Skeletal muscle satellite cell (primary cell): Measurements from ENCODE around the gene GCSH.

Experiments used
- H3K27me3 ChIP-seq: 2 replicates; pipeline ENCODE4 v1.7.0; 2013; ENCODE audit warnings: low read length; ENCODE audit not compliant: control insufficient read depth, insufficient read depth
- H3K36me3 ChIP-seq: 2 replicates; pipeline ENCODE4 v1.7.0; 2013; ENCODE audit warnings: mild to moderate bottlenecking, control low read depth, low read length; ENCODE audit not compliant: insufficient read depth
- H3K4me1 ChIP-seq: 2 replicates; pipeline ENCODE4 v1.7.0; 2013; ENCODE audit warnings: low read length; ENCODE audit not compliant: control insufficient read depth, insufficient read depth
- H3K4me2 ChIP-seq: 2 replicates; pipeline ENCODE4 v1.7.0; 2013; ENCODE audit warnings: mild to moderate bottlenecking, low read length
- H3K4me3 ChIP-seq: 2 replicates; pipeline ENCODE4 v1.7.0; 2013; ENCODE audit warnings: low read length
- H3K9ac ChIP-seq: 2 replicates; pipeline ENCODE4 v1.7.0; 2013; ENCODE audit warnings: mild to moderate bottlenecking, low read depth, low read length, moderate library complexity
- H3K9me3 ChIP-seq: replicated peaks from 2 replicates; pipeline ENCODE4 v1.7.0; 2013; ENCODE audit warnings: mild to moderate bottlenecking, control low read depth, low read length

The GCSH gene

GRCh38 chr16:81069063-81069462, 27.1 kb downstream of the GCSH start:
- H3K4me3 ChIP-seq: no peak overlapping the region
- no peaks in the 10 kb centered on the region for H3K36me3 ChIP-seq
- H3K9ac ChIP-seq: no peak overlapping the region
- no peaks in the 10 kb centered on the region for H3K9me3 ChIP-seq
- no peaks in the 10 kb centered on the region for H3K27me3 ChIP-seq
- peaks cover 34% of the 10 kb centered on the region for H3K4me1 ChIP-seq
- no peak overlapping the region for H3K4me2 ChIP-seq

DNA sequence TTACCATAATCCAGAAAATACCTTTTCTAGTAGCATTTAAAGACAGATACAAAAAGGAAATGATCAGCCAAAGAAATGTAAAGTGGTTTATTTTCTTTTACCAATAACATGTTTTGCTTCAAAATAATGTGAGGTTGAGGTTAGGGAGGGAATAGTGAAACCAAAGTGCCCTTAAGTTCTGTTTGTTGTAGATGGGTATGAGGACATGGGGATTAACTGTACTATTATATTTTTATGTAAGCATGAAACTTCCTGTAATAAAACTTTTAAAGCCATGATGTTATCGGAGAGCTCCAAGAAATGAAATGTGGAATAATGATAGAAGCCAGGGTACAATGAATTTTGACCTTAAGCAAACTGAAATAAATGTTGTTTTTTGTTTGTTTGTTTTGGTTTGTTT, 29.0 kb downstream of the GCSH start:
- H3K4me2 ChIP-seq: peak overlapping the region; percentile 62
- peaks cover 34% of the 10 kb centered on the region for H3K4me1 ChIP-seq
- no peak overlapping the region for H3K4me3 ChIP-seq
- H3K36me3 ChIP-seq: no peaks in the 10 kb centered on the region
- no peaks in the 10 kb centered on the region for H3K9me3 ChIP-seq
- H3K27me3 ChIP-seq: no peaks in the 10 kb centered on the region
- H3K9ac ChIP-seq: peak overlapping the region; percentile 29

DNA sequence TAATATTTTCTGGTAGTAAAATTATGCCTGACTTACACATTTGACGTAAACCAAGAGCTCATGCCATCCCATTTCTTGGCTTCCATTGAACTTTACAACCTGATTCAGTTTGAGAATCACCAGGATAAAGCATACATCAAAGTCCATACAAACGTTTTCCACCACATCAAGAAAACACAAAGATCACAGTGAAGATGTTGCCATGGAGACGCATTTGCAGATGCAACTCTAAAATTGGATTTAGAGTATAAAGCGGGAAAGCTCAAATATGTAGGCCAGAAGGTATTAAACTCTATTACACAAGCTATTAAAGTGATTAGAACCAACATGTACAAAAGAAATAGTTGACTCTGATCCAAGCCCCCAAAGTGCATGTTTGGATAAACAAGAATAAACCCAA, 29.5 kb downstream of the GCSH start:
- H3K36me3 ChIP-seq: no peaks in the 10 kb centered on the region
- H3K27me3 ChIP-seq: no peaks in the 10 kb centered on the region
- H3K9me3 ChIP-seq: no peaks in the 10 kb centered on the region
- H3K4me3 ChIP-seq: no peak overlapping the region
- peak overlapping the region; percentile 29 for H3K9ac ChIP-seq
- H3K4me1 ChIP-seq: peaks cover 29% of the 10 kb centered on the region
- peak overlapping the region; percentile 62 for H3K4me2 ChIP-seq

GRCh38 chr16:81061871-81062608, 34.2 kb downstream of the GCSH start:
- Histone ChIP-seq H3K36me3 (no peaks in the 10 kb centered on the region), H3K27me3 (no peaks in the 10 kb centered on the region), H3K9ac (no peak overlapping the region), H3K9me3 (no peaks in the 10 kb centered on the region), H3K4me2 (no peak overlapping the region), H3K4me3 (no peak overlapping the region), H3K4me1 (peaks cover 17% of the 10 kb centered on the region)

DNA sequence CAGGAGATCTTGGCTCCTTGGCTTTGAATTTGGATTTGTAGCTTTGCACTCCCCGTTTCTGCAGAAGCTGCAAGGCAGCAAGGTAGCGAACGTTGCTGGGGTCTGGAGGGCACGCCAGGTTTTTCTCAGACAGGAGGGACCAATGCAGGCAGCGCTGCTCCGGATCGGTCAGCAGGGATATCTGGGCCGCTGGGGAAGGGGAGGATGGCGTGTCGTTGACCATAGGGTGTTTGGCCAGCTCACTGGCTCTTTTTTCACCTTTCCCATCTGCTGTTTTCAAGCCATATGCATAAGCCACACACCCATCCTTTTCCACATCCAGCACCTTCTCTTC, 34.9 kb downstream of the GCSH start:
- Histone ChIP-seq H3K27me3 (no peaks in the 10 kb centered on the region), H3K4me1 (peaks cover 9% of the 10 kb centered on the region), H3K36me3 (no peaks in the 10 kb centered on the region), H3K9me3 (no peaks in the 10 kb centered on the region), H3K4me2 (no peak overlapping the region), H3K4me3 (no peak overlapping the region), H3K9ac (no peak overlapping the region)

GRCh38 chr16:81060576-81061306, 35.5 kb downstream of the GCSH start:
- H3K4me2 ChIP-seq: no peak overlapping the region
- H3K9ac ChIP-seq: no peak overlapping the region
- H3K4me1 ChIP-seq: peaks cover 4% of the 10 kb centered on the region
- no peak overlapping the region for H3K4me3 ChIP-seq
- no peaks in the 10 kb centered on the region for H3K36me3 ChIP-seq
- H3K9me3 ChIP-seq: no peaks in the 10 kb centered on the region
- H3K27me3 ChIP-seq: no peaks in the 10 kb centered on the region

DNA sequence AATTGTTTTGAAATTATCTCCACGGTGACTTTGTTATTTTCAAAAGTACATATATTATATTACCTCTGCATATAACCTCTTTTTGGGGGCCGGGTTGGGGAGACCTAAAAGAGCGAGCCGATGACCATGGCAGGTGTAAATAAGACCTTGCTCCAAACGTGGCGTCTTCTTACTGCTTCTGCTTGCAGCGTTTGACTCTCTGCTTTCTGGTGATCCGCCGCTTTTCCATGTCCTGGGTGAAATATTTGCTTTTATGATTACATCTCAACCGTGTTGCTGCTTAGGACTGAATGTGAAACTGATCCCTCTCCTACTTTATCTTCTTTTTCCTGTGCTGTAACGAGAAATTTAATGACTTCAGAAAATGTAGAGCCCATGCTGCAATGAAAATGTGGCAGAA, 42.4 kb downstream of the GCSH start:
- no peak overlapping the region for H3K4me3 ChIP-seq
- H3K9me3 ChIP-seq: no peaks in the 10 kb centered on the region
- no peak overlapping the region for H3K9ac ChIP-seq
- H3K36me3 ChIP-seq: no peaks in the 10 kb centered on the region
- H3K4me1 ChIP-seq: no peaks in the 10 kb centered on the region
- H3K4me2 ChIP-seq: no peak overlapping the region
- H3K27me3 ChIP-seq: no peaks in the 10 kb centered on the region

- Histone ChIP-seq H3K27me3 (no peaks in the 10 kb centered on the region), H3K4me3 (no peak overlapping the region), H3K36me3 (peaks cover 43% of the 10 kb centered on the region), H3K9ac (no peak overlapping the region), H3K4me1 (no peaks in the 10 kb centered on the region), H3K4me2 (no peak overlapping the region), H3K9me3 (no peaks in the 10 kb centered on the region)
These were observed 53.4 kb downstream of the GCSH start for GRCh38 chr16:81042821-81043220.

DNA sequence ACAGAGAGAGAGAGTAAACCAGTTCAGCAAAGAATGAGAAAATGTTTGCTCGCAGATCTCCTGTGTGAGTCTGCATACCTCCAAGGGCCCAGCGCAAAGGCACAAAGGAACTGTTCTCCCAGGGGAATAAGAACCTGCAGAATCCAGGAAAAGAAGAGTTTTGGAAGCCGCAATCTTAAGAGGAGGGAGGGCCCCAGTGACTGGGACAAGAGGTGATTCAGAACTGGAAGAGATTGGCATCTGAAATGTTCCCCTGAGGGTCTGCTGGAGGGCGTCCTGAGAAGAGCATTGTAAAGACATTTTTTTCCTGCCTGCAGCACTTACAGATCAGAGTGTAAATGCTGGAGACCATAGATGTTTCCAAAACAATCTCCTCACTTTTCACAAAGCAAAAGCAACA, 54.5 kb downstream of the GCSH start:
- Histone ChIP-seq H3K4me2 (no peak overlapping the region), H3K27me3 (no peaks in the 10 kb centered on the region), H3K4me3 (no peak overlapping the region), H3K9me3 (no peaks in the 10 kb centered on the region), H3K4me1 (peaks cover 7% of the 10 kb centered on the region), H3K9ac (no peak overlapping the region), H3K36me3 (peaks cover 43% of the 10 kb centered on the region)

DNA sequence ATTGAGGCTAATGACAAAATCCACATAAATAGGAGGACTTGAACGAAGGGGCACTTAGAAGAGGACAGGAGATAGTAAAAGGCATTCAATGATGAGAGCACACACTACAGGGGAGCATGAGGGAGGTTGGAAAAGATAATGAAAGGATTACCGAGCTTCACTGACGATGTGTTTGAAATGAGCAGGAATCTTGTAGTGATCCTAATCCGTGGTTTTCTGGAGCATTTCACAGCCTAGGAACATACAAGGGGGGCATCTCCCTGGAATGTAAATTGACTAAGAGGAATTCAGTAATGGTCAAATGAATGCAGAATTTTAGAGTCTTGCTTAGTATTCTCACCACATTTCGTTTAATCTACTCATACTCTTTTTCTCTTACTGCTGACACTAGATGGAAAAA, 55.4 kb downstream of the GCSH start:
- H3K9me3 ChIP-seq: no peaks in the 10 kb centered on the region
- H3K4me1 ChIP-seq: peaks cover 9% of the 10 kb centered on the region
- no peak overlapping the region for H3K4me2 ChIP-seq
- peaks cover 43% of the 10 kb centered on the region for H3K36me3 ChIP-seq
- H3K27me3 ChIP-seq: no peaks in the 10 kb centered on the region
- no peak overlapping the region for H3K9ac ChIP-seq
- no peak overlapping the region for H3K4me3 ChIP-seq

DNA sequence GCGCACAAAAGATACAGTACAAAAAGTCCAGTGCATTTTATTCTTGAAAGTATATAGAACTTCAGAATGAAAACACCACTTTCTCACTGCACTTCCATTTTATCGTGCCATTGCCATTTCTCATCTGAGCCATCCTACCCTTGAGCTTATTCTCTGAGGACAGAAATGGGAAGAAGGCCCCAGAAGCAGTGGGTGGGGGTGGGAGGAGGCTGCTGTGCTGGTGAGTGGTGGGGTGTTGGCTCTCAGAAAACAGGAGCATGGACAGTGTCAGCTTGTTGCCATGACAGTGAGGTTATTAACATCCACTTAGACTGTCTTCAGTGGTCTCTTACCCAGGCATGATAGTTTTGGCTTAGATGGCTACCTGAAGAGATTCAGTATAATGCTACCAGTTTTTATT, 56.1 kb downstream of the GCSH start:
- Histone ChIP-seq H3K4me3 (no peak overlapping the region), H3K36me3 (peaks cover 39% of the 10 kb centered on the region), H3K9ac (no peak overlapping the region), H3K4me2 (no peak overlapping the region), H3K9me3 (no peaks in the 10 kb centered on the region), H3K4me1 (peaks cover 9% of the 10 kb centered on the region), H3K27me3 (no peaks in the 10 kb centered on the region)
